Esophagus squamous epithelium (tissue), 4 donors: ENCODE data around the gene ASIC1.
"Not testable (repeated sequence)": the region's sequence is repeated elsewhere in the genome, so short reads cannot be mapped to it uniquely, and the experiment has no call there.

Source experiments
- CTCF ChIP-seq, 6 experiments: fragments of 450-650 bp in 4 of 6; fragments of 200-600 bp in 2 of 6; sonication (generic) in 2 of 6; IDR thresholded peaks; one replicate each; pipeline ENCODE4 v1.5.1; 2016 to 2019; ENCODE audit warnings: antibody characterized with exemption in 6 of 6, mild to moderate bottlenecking in 4 of 6, moderate library complexity in 4 of 6
- POLR2A ChIP-seq, 4 donors: fragments of 450-650 bp; IDR thresholded peaks; one replicate each; pipeline ENCODE4 v1.6.1; 2017; ENCODE audit warnings: antibody characterized with exemption in 4 of 4, mild to moderate bottlenecking in 4 of 4, moderate library complexity in 3 of 4

- TF ChIP-seq CTCF, POLR2A (IDR thresholded peaks at IDR 0.05): not testable (repeated sequence)
Observed at GRCh38 chr12:50084409-50084774, 27.0 kb downstream of the ASIC1 start.
